ENCODE measurements around the gene CHPT1.

CHPT1 gene

GRCh38 chr12:101777485-101777884, 80.0 kb downstream of the CHPT1 start:
- Histone ChIP-seq H3K9me3 (ENCODE audit: low read length) (no peaks in the 10 kb centered on the region), H3K4me1 (ENCODE audit: insufficient read depth, low read length, severe bottlenecking) (peaks cover 19% of the 10 kb centered on the region), H4K20me1 (ENCODE audit: insufficient read depth, low read length) (no peaks in the 10 kb centered on the region), H3K9ac (ENCODE audit: low read length) (no peak overlapping the region), H2AFZ (ENCODE audit: low read length) (no peak overlapping the region), H3K27me3 (ENCODE audit: insufficient read depth, low read length) (no peaks in the 10 kb centered on the region), H3K27ac (ENCODE audit: low read depth, low read length, poor library complexity, severe bottlenecking) (no peak overlapping the region), H3K9me2 (ENCODE audit: low read depth, low read length) (no peaks in the 10 kb centered on the region), H3F3A (ENCODE audit: insufficient read depth, low read length) (no peaks in the 10 kb centered on the region), H3K4me2 (ENCODE audit: low read length) (no peak overlapping the region), H3K79me2 (ENCODE audit: insufficient read depth, low read length) (no peaks in the 10 kb centered on the region), H3K36me3 (ENCODE audit: insufficient read depth, low read length) (peaks cover 25% of the 10 kb centered on the region; the same call in 1 of the 2 replicates), H3K4me3 (ENCODE audit: low read depth, low read length, poor library complexity, severe bottlenecking) (no peak overlapping the region)
- TF ChIP-seq CTCF (IDR thresholded peaks at IDR 0.05; ENCODE audit: low read length) (no peak), EZH2 (IDR thresholded peaks at IDR 0.05; ENCODE audit: borderline replicate concordance, low read length) (no peak)

GRCh38 chr12:101777978-101778377, 80.5 kb downstream of the CHPT1 start:
- no peaks in the 10 kb centered on the region for H3K79me2 ChIP-seq (ENCODE audit: insufficient read depth, low read length)
- no peak for TF ChIP-seq EZH2 (IDR thresholded peaks at IDR 0.05; ENCODE audit: borderline replicate concordance, low read length)
- no peak for TF ChIP-seq CTCF (IDR thresholded peaks at IDR 0.05; ENCODE audit: low read length)
- no peaks in the 10 kb centered on the region for H3F3A ChIP-seq (ENCODE audit: insufficient read depth, low read length)
- H3K4me1 ChIP-seq (ENCODE audit: insufficient read depth, low read length, severe bottlenecking) = peaks cover 16% of the 10 kb centered on the region
- H4K20me1 ChIP-seq (ENCODE audit: insufficient read depth, low read length) = no peaks in the 10 kb centered on the region
- no peaks in the 10 kb centered on the region for H3K27me3 ChIP-seq (ENCODE audit: insufficient read depth, low read length)
- H3K4me2 ChIP-seq (ENCODE audit: low read length) = no peak overlapping the region
- H3K27ac ChIP-seq (ENCODE audit: low read depth, low read length, poor library complexity, severe bottlenecking) = no peak overlapping the region
- H3K9ac ChIP-seq (ENCODE audit: low read length) = no peak overlapping the region
- no peaks in the 10 kb centered on the region for H3K9me2 ChIP-seq (ENCODE audit: low read depth, low read length)
- no peak overlapping the region for H3K4me3 ChIP-seq (ENCODE audit: low read depth, low read length, poor library complexity, severe bottlenecking)
- no peaks in the 10 kb centered on the region for H3K9me3 ChIP-seq (ENCODE audit: low read length)
- peaks cover 25% of the 10 kb centered on the region; the same call in 1 of the 2 replicates for H3K36me3 ChIP-seq (ENCODE audit: insufficient read depth, low read length)
- no peak overlapping the region for H2AFZ ChIP-seq (ENCODE audit: low read length)

Data from OCI-LY1 (cell line).